ENCODE measurements around the gene NFATC2. TPM values are rescaled to one million over a fixed set of nuclear protein-coding genes. Genes with fewer than 3 reads are reported as not detected.

NFATC2 gene
- total RNA-seq, 3 donors from 2014 or later = 6.2 to 7.3 (median 7.2) TPM

GRCh38 chr20:51516855-51517254, 25.7 kb downstream of the NFATC2 start:
- DNase-seq = no peak
- intact Hi-C loops (cut with DNase I, micrococcal nuclease) = no loop called here
- H3K9me3 ChIP-seq = no peaks in the 10 kb centered on the region
- H3K4me3 ChIP-seq = no peak overlapping the region
- ATAC-seq = no peak
- no peaks in the 10 kb centered on the region for H3K4me1 ChIP-seq (ENCODE audit: low read depth)
- H3K36me3 ChIP-seq (ENCODE audit: low read depth) = no peaks in the 10 kb centered on the region
- TF ChIP-seq CTCF (IDR thresholded peaks at IDR 0.05) = no peak

- Histone ChIP-seq H3K36me3 (ENCODE audit: low read depth) (no peaks in the 10 kb centered on the region), H3K9me3 (no peaks in the 10 kb centered on the region), H3K4me1 (ENCODE audit: low read depth) (no peaks in the 10 kb centered on the region), H3K4me3 (no peak overlapping the region)
- intact Hi-C loops (cut with DNase I, micrococcal nuclease) = no loop called here
- DNase-seq = no peak
- ATAC-seq = no peak
- no peak for TF ChIP-seq CTCF (IDR thresholded peaks at IDR 0.05)
Observed at GRCh38 chr20:51514836-51515235, 27.7 kb downstream of the NFATC2 start.

GRCh38 chr20:51514249-51514648, 28.3 kb downstream of the NFATC2 start:
- no peaks in the 10 kb centered on the region for H3K36me3 ChIP-seq (ENCODE audit: low read depth)
- no peak for TF ChIP-seq CTCF (IDR thresholded peaks at IDR 0.05)
- intact Hi-C loops (cut with DNase I, micrococcal nuclease) = no loop called here

GRCh38 chr20:51513545-51513944, 29.0 kb downstream of the NFATC2 start:
- no peaks in the 10 kb centered on the region for H3K9me3 ChIP-seq
- ATAC-seq (no peak), DNase-seq (no peak)
- intact Hi-C loops (cut with DNase I, micrococcal nuclease) = no loop called here
- TF ChIP-seq CTCF (IDR thresholded peaks at IDR 0.05) = no peak
- no peaks in the 10 kb centered on the region for H3K4me1 ChIP-seq (ENCODE audit: low read depth)
- H3K36me3 ChIP-seq (ENCODE audit: low read depth) = no peaks in the 10 kb centered on the region
- no peak overlapping the region for H3K4me3 ChIP-seq

More at GRCh38 chr20:51514249-51514648, 28.3 kb downstream of the NFATC2 start:
- Histone ChIP-seq H3K9me3 (no peaks in the 10 kb centered on the region), H3K4me1 (ENCODE audit: low read depth) (no peaks in the 10 kb centered on the region), H3K4me3 (no peak overlapping the region)
- no peak for DNase-seq
- no peak for ATAC-seq

- ATAC-seq (peak; percentile 34), DNase-seq (no peak)
- intact Hi-C loops (cut with DNase I, micrococcal nuclease) = no loop called here
- H3K36me3 ChIP-seq (ENCODE audit: low read depth) = no peaks in the 10 kb centered on the region
- TF ChIP-seq CTCF (IDR thresholded peaks at IDR 0.05) = no peak
- H3K4me1 ChIP-seq (ENCODE audit: low read depth) = no peaks in the 10 kb centered on the region
- no peaks in the 10 kb centered on the region for H3K9me3 ChIP-seq
- H3K4me3 ChIP-seq = no peak overlapping the region
Observed at GRCh38 chr20:51512645-51513044, 29.9 kb downstream of the NFATC2 start.

All from mucosa of descending colon (tissue), 3 donors.